Measurements from ENCODE around the gene MR1.

MR1 gene

GRCh38 chr1:181100015-181100905, 66.5 kb downstream of the MR1 start:
- no peak for DNase-seq (ENCODE audit: low read depth)
- H3K4me3 ChIP-seq (ENCODE audit: low read depth, low read length) = no peak overlapping the region
- in situ Hi-C loops (cut with HindIII; ENCODE audit: low sequenced_read_pairs) = no loop called here
- no peak for TF ChIP-seq CTCF (IDR thresholded peaks at IDR 0.05; ENCODE audit: low read depth, low read length, missing control alignments)

GRCh38 chr1:181100934-181101333, 67.2 kb downstream of the MR1 start:
- TF ChIP-seq CTCF (IDR thresholded peaks at IDR 0.05; ENCODE audit: low read depth, low read length, missing control alignments) = no peak
- DNase-seq (ENCODE audit: low read depth) = no peak
- H3K4me3 ChIP-seq (ENCODE audit: low read depth, low read length) = no peak overlapping the region
- in situ Hi-C loops (cut with HindIII; ENCODE audit: low sequenced_read_pairs) = no loop called here

- peak; percentile 81 for DNase-seq (ENCODE audit: low read depth)
- in situ Hi-C loops (cut with HindIII; ENCODE audit: low sequenced_read_pairs) = no loop called here
- no peak for TF ChIP-seq CTCF (IDR thresholded peaks at IDR 0.05; ENCODE audit: low read depth, low read length, missing control alignments)
- peak overlapping the region; percentile 7 for H3K4me3 ChIP-seq (ENCODE audit: low read depth, low read length)
These were observed 67.9 kb downstream of the MR1 start for GRCh38 chr1:181101581-181102226.

- no peak for TF ChIP-seq CTCF (IDR thresholded peaks at IDR 0.05; ENCODE audit: low read depth, low read length, missing control alignments)
- DNase-seq (ENCODE audit: low read depth) = no peak
- in situ Hi-C loops (cut with HindIII; ENCODE audit: low sequenced_read_pairs) = no loop called here
- H3K4me3 ChIP-seq (ENCODE audit: low read depth, low read length) = no peak overlapping the region
These were observed 69.1 kb downstream of the MR1 start for GRCh38 chr1:181102841-181103240.

GRCh38 chr1:181103399-181103798, 69.6 kb downstream of the MR1 start:
- no peak for TF ChIP-seq CTCF (IDR thresholded peaks at IDR 0.05; ENCODE audit: low read depth, low read length, missing control alignments)
- DNase-seq (ENCODE audit: low read depth) = no peak
- H3K4me3 ChIP-seq (ENCODE audit: low read depth, low read length) = no peak overlapping the region
- in situ Hi-C loops (cut with HindIII; ENCODE audit: low sequenced_read_pairs) = no loop called here

- H3K4me3 ChIP-seq (ENCODE audit: low read depth, low read length) = peak overlapping the region; percentile 64
- in situ Hi-C loops (cut with HindIII; ENCODE audit: low sequenced_read_pairs) = no loop called here
- TF ChIP-seq CTCF (IDR thresholded peaks at IDR 0.05; ENCODE audit: low read depth, low read length, missing control alignments) = no peak
- no peak for DNase-seq (ENCODE audit: low read depth)
These were observed 70.4 kb downstream of the MR1 start for GRCh38 chr1:181104042-181104789.

Data from astrocyte of the cerebellum (primary cell).